SK-N-SH (cell line): ENCODE measurements around the gene ADD3. TPM values are rescaled to one million over a fixed set of nuclear protein-coding genes. Genes with fewer than 3 reads are reported as not detected.

ENCODE experiments used
- CTCF ChIA-PET: fragments of 300-600, 350-600 bp; formaldehyde crosslinking; extraction: SDS; loops from one replicate; lab custom pipeline; 2021; lab: Yijun Ruan, JAX
- POLR2A ChIA-PET: fragments of 350-600 bp; sonication (Branson Sonifier 250); formaldehyde crosslinking; extraction: SDS; loops from one replicate; lab custom pipeline; 2020; ENCODE audit warnings: antibody characterized with exemption, inconsistent platforms; lab: Yijun Ruan, JAX
- DNase-seq: peaks from one replicate; pipeline ENCODE4 v3.0.0; 2012
- H2AFZ ChIP-seq: fragments of 200-600 bp; sonication (generic); 2 replicates; pipeline ENCODE4 v1.8.1; 2016; ENCODE audit warnings: antibody characterized with exemption, mild to moderate bottlenecking, low read depth
- H3F3A ChIP-seq: fragments of 200-600 bp; sonication (generic); replicated peaks from 2 replicates; pipeline ENCODE3; 2016; ENCODE audit warnings: antibody characterized with exemption, mild to moderate bottlenecking; ENCODE audit not compliant: insufficient read depth
- H3K27ac ChIP-seq, 2 experiments: fragments of 200-500 bp in 1 of 2; fragments of 200-600 bp in 1 of 2; sonication (Bioruptor generic) in 1 of 2; sonication (generic), shearing (Covaris generic) in 1 of 2; 2 replicates each; pipeline versions ENCODE4 v1.5.1 to v1.6.1; 2014 to 2016; ENCODE audit warnings: low read depth in 2 of 2, inconsistent platforms in 1 of 2, low read length in 1 of 2, mild to moderate bottlenecking in 1 of 2, mixed read lengths in 1 of 2
- H3K27me3 ChIP-seq: fragments of 200-600 bp; sonication (generic), shearing (Covaris generic); 2 replicates; pipeline ENCODE4 v1.6.1; 2016; ENCODE audit warnings: mixed run types; ENCODE audit not compliant: insufficient read depth
- H3K36me3 ChIP-seq, 2 experiments: fragments of 200-500 bp in 1 of 2; fragments of 200-600 bp in 1 of 2; sonication (Bioruptor generic) in 1 of 2; sonication (generic) in 1 of 2; replicated peaks in 1 of 2; 2 replicates each; pipeline versions ENCODE3 to v1.5.1; 2014 to 2016; ENCODE audit warnings: low read length in 1 of 2, mild to moderate bottlenecking in 1 of 2; ENCODE audit not compliant: insufficient read depth in 2 of 2, control insufficient read depth in 1 of 2
- H3K4me1 ChIP-seq, 2 experiments: fragments of 200-500 bp in 1 of 2; fragments of 200-600 bp in 1 of 2; sonication (Bioruptor generic) in 1 of 2; sonication (generic), shearing (Covaris generic) in 1 of 2; 2 replicates each; pipeline versions ENCODE4 v1.5.1 to v1.6.1; 2014 to 2016; ENCODE audit warnings: low read depth in 1 of 2, low read length in 1 of 2, mixed run types in 1 of 2; ENCODE audit not compliant: insufficient read depth in 2 of 2, control insufficient read depth in 1 of 2
- H3K4me2 ChIP-seq: fragments of 200-600 bp; sonication (generic), shearing (Covaris generic); 2 replicates; pipeline ENCODE4 v1.6.1; 2017; ENCODE audit warnings: mixed run types
- H3K4me3 ChIP-seq, 2 experiments: fragments of 200-500 bp in 1 of 2; fragments of 200-600 bp in 1 of 2; sonication (Bioruptor generic) in 1 of 2; sonication (generic), shearing (Covaris generic) in 1 of 2; 2 replicates each; pipeline versions ENCODE4 v1.5.1 to v1.8.1; 2014 to 2016; ENCODE audit warnings: low read depth in 2 of 2, inconsistent platforms in 1 of 2, low read length in 1 of 2, mild to moderate bottlenecking in 1 of 2, mixed read lengths in 1 of 2, moderate library complexity in 1 of 2
- H3K79me2 ChIP-seq: fragments of 200-600 bp; sonication (generic); 2 replicates; pipeline ENCODE4 v1.8.1; 2017; ENCODE audit warnings: mild to moderate bottlenecking; ENCODE audit not compliant: insufficient read depth
- H3K9ac ChIP-seq: fragments of 200-600 bp; sonication (generic); 2 replicates; pipeline ENCODE4 v1.6.1; 2017; ENCODE audit warnings: mixed run types
- H3K9me2 ChIP-seq: fragments of 200-600 bp; sonication (generic); 2 replicates; pipeline ENCODE4 v1.6.1; 2017; ENCODE audit warnings: mixed run types
- H3K9me3 ChIP-seq: fragments of 200-600 bp; sonication (generic); 2 replicates; pipeline ENCODE4 v1.6.1; 2017; ENCODE audit warnings: mixed run types, mild to moderate bottlenecking, moderate library complexity
- H4K20me1 ChIP-seq: fragments of 200-600 bp; sonication (generic); 2 replicates; pipeline ENCODE4 v1.6.1; 2017; ENCODE audit warnings: mild to moderate bottlenecking, mixed run types; ENCODE audit not compliant: insufficient read depth
- ELF1 ChIP-seq: IDR thresholded peaks from 2 replicates; pipeline ENCODE4 v1.4.0; 2012
- FOXJ3 ChIP-seq: sonication (generic); formaldehyde crosslinking; IDR thresholded peaks from 2 replicates; pipeline ENCODE4 v1.5.1; 2020; ENCODE audit warnings: mild to moderate bottlenecking, missing genetic modification reagents
- GABPA ChIP-seq: IDR thresholded peaks from 2 replicates; pipeline ENCODE4 v1.4.0; 2012; ENCODE audit warnings: low read depth, mild to moderate bottlenecking
- MEF2A ChIP-seq: IDR thresholded peaks from 2 replicates; pipeline ENCODE4 v1.4.0; 2012; ENCODE audit warnings: low read depth, borderline replicate concordance
- MXI1 ChIP-seq: IDR thresholded peaks from 2 replicates; pipeline ENCODE4 v1.6.1; 2012; ENCODE audit warnings: mild to moderate bottlenecking, low read depth, low read length, improper control_type of control experiment
- RAD21 ChIP-seq: IDR thresholded peaks from 2 replicates; pipeline ENCODE4 v1.6.1; 2012; ENCODE audit warnings: mild to moderate bottlenecking, low read length
- RFX5 ChIP-seq: IDR thresholded peaks from 2 replicates; pipeline ENCODE4 v1.6.1; 2012; ENCODE audit warnings: mild to moderate bottlenecking, improper control_type of control experiment, low read length
- SIN3A ChIP-seq: IDR thresholded peaks from 2 replicates; pipeline ENCODE4 v1.6.1; 2012; ENCODE audit warnings: low read depth, mild to moderate bottlenecking, low read length, moderate library complexity, borderline replicate concordance
- SMC3 ChIP-seq: IDR thresholded peaks from 2 replicates; pipeline ENCODE4 v1.6.1; 2012; ENCODE audit warnings: low read depth, low read length, improper control_type of control experiment
- TAF1 ChIP-seq: IDR thresholded peaks from 2 replicates; pipeline ENCODE4 v1.6.1; 2012; ENCODE audit warnings: low read depth, mild to moderate bottlenecking, low read length, moderate library complexity, borderline replicate concordance
- WGBS: methylation state at CpG from one replicate; pipeline ENCODE4 v1.1.6; 2017; ENCODE audit warnings: low lambda C conversion rate; 5-methylcytosine and 5-hydroxymethylcytosine counted together
- polyA plus RNA-seq, 3 experiments: library from polyadenylated mRNA; depleted of rRNA; stranded (reverse); fragments of >200 nt; gene quantifications; 2 replicates each; pipeline ENCODE4 v1.2.3, GENCODE V29; 2012
- TF ChIP-seq, protein P1 (sequence below): fragments of 200-600 bp; sonication (generic); IDR thresholded peaks from 2 replicates; pipeline ENCODE4 v1.6.1; 2017; ENCODE audit warnings: antibody characterized with exemption, mild to moderate bottlenecking, moderate library complexity
- TF ChIP-seq, protein P2 (sequence below): fragments of 150-350 bp; IDR thresholded peaks from 2 replicates; pipeline ENCODE4 v1.6.1; 2016; ENCODE audit warnings: mild to moderate bottlenecking, low read depth, low read length
- TF ChIP-seq, protein P3 (sequence below): IDR thresholded peaks from 2 replicates; pipeline ENCODE4 v1.4.0; 2012; ENCODE audit warnings: low read depth
- TF ChIP-seq, protein P4 (sequence below): IDR thresholded peaks from 2 replicates; pipeline ENCODE4 v1.4.0; 2012; ENCODE audit warnings: low read depth, borderline replicate concordance
- TF ChIP-seq, protein P5 (sequence below): IDR thresholded peaks from 2 replicates; pipeline ENCODE4 v1.6.1; 2012; ENCODE audit warnings: mild to moderate bottlenecking, low read depth, low read length, moderate library complexity

Gene ADD3
- polyA plus RNA-seq, 1 of the 3 experiments (the other 2 are of a cell fraction) = 27.6 TPM

DNA sequence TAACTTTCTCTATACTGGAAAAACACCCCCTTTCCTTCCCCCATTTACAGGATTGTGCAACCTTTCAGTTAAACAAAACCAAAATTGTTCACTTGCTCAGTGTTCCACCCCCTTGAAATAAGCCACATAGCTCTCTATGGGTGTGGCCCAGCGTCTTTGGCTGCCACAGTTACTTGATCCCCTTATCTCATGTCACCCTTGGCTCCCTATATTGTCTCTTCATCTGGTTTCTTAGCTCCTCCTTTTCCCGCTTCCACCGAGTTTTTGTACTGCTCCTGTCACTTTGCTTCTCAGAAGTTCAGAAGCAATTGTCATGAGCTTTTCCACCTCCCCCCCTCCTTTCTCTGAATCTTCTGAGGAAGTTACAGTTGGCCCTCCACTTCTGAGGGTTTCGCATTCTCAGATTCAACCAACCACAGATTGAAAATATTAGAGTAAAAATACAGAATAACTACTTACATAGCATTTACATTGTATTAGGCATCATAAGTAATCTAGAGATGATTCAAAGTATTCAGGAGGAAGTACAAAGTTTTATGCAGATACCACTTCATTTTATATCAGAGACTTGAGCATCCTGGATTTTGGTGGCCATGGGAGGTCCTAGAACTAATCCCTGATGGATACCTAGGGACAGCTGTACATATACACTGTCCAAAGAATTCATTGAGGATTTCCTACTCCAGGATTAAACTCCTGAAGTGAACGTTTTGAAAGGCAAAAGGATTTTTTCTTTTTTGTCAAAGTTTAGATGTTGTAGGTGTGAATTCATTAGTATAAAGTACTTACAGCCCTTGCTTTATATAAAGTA is 60.4 kb downstream of the ADD3 start:
- no peaks in the 10 kb centered on the region for H4K20me1 ChIP-seq

More for the DNA sequence above, 60.4 kb downstream of the ADD3 start:
- H3K36me3 ChIP-seq = no peaks in the 10 kb centered on the region
- H3K27ac ChIP-seq = no peak overlapping the region
- peaks cover 4% of the 10 kb centered on the region for H3F3A ChIP-seq
- H3K4me1 ChIP-seq = peaks cover 2 to 11% of the 10 kb centered on the region in 2 experiments; a peak in 1 of 4 replicates
- H3K9me2 ChIP-seq = no peaks in the 10 kb centered on the region
- H3K9ac ChIP-seq = no peak overlapping the region
- peaks cover 9% of the 10 kb centered on the region for H3K79me2 ChIP-seq
- WGBS = 87% methylated on average over 4 of the region's 5 CpGs
- H3K4me3 ChIP-seq = no peak overlapping the region
- TF ChIP-seq, protein P1, sequence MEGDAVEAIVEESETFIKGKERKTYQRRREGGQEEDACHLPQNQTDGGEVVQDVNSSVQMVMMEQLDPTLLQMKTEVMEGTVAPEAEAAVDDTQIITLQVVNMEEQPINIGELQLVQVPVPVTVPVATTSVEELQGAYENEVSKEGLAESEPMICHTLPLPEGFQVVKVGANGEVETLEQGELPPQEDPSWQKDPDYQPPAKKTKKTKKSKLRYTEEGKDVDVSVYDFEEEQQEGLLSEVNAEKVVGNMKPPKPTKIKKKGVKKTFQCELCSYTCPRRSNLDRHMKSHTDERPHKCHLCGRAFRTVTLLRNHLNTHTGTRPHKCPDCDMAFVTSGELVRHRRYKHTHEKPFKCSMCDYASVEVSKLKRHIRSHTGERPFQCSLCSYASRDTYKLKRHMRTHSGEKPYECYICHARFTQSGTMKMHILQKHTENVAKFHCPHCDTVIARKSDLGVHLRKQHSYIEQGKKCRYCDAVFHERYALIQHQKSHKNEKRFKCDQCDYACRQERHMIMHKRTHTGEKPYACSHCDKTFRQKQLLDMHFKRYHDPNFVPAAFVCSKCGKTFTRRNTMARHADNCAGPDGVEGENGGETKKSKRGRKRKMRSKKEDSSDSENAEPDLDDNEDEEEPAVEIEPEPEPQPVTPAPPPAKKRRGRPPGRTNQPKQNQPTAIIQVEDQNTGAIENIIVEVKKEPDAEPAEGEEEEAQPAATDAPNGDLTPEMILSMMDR = no peak
- TF ChIP-seq MEF2A (no peak), TAF1 (no peak), ELF1 (no peak), RAD21 (no peak), SIN3A (no peak), SMC3 (no peak), MXI1 (no peak), GABPA (no peak), RFX5 (no peak), FOXJ3 (CRISPR knock-in tag) (no peak)
- TF ChIP-seq, protein P2, sequence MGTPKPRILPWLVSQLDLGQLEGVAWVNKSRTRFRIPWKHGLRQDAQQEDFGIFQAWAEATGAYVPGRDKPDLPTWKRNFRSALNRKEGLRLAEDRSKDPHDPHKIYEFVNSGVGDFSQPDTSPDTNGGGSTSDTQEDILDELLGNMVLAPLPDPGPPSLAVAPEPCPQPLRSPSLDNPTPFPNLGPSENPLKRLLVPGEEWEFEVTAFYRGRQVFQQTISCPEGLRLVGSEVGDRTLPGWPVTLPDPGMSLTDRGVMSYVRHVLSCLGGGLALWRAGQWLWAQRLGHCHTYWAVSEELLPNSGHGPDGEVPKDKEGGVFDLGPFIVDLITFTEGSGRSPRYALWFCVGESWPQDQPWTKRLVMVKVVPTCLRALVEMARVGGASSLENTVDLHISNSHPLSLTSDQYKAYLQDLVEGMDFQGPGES = no peak
- TF ChIP-seq, protein P3, sequence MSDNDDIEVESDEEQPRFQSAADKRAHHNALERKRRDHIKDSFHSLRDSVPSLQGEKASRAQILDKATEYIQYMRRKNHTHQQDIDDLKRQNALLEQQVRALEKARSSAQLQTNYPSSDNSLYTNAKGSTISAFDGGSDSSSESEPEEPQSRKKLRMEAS = no peak
- TF ChIP-seq, protein P4, sequence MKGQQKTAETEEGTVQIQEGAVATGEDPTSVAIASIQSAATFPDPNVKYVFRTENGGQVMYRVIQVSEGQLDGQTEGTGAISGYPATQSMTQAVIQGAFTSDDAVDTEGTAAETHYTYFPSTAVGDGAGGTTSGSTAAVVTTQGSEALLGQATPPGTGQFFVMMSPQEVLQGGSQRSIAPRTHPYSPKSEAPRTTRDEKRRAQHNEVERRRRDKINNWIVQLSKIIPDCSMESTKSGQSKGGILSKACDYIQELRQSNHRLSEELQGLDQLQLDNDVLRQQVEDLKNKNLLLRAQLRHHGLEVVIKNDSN = no peak
- TF ChIP-seq, protein P5, sequence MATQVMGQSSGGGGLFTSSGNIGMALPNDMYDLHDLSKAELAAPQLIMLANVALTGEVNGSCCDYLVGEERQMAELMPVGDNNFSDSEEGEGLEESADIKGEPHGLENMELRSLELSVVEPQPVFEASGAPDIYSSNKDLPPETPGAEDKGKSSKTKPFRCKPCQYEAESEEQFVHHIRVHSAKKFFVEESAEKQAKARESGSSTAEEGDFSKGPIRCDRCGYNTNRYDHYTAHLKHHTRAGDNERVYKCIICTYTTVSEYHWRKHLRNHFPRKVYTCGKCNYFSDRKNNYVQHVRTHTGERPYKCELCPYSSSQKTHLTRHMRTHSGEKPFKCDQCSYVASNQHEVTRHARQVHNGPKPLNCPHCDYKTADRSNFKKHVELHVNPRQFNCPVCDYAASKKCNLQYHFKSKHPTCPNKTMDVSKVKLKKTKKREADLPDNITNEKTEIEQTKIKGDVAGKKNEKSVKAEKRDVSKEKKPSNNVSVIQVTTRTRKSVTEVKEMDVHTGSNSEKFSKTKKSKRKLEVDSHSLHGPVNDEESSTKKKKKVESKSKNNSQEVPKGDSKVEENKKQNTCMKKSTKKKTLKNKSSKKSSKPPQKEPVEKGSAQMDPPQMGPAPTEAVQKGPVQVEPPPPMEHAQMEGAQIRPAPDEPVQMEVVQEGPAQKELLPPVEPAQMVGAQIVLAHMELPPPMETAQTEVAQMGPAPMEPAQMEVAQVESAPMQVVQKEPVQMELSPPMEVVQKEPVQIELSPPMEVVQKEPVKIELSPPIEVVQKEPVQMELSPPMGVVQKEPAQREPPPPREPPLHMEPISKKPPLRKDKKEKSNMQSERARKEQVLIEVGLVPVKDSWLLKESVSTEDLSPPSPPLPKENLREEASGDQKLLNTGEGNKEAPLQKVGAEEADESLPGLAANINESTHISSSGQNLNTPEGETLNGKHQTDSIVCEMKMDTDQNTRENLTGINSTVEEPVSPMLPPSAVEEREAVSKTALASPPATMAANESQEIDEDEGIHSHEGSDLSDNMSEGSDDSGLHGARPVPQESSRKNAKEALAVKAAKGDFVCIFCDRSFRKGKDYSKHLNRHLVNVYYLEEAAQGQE = no peak
- CTCF ChIA-PET = interaction anchor here (1.8 kb wide), 1 partner anchor 184 kb away, joined by 7 read pairs; no protein-coding TSS in a partner anchor
- no peak overlapping the region for H2AFZ ChIP-seq
- H3K9me3 ChIP-seq = no peaks in the 10 kb centered on the region
- no peaks in the 10 kb centered on the region for H3K27me3 ChIP-seq
- POLR2A ChIA-PET = no interaction called here
- H3K4me2 ChIP-seq = no peak overlapping the region
- DNase-seq = no peak
